Measurements from ENCODE around the gene HSD17B14. TPM values are rescaled to one million over a fixed set of nuclear protein-coding genes. Genes with fewer than 3 reads are reported as not detected.
A peak's percentile ranks its signal among the peaks of the same experiment; 100 is the strongest.

HSD17B14 gene
- total RNA-seq, 2 donors from 2014 or later, result 0.44 TPM; not detected in 1

- peak in 2 of 3 donors; percentile 52 to 56 for DNase-seq
- H3K9me3 ChIP-seq (ENCODE audit: control insufficient read depth, low read length, poor library complexity, severe bottlenecking), result no peaks in the 10 kb centered on the region
- Mint-ChIP-seq H3K4me1 (peaks cover 29% of the 10 kb centered on the region), H3K27ac (no peak overlapping the region), H3K36me3 (ENCODE audit: low read depth) (no peaks in the 10 kb centered on the region), H3K27me3 (no peaks in the 10 kb centered on the region), H3K4me3 (peak overlapping the region; percentile 86)
- peak; percentile 63 for ATAC-seq
These were observed 24.0 kb downstream of the HSD17B14 start for GRCh38 chr19:48812094-48812929.

DNA sequence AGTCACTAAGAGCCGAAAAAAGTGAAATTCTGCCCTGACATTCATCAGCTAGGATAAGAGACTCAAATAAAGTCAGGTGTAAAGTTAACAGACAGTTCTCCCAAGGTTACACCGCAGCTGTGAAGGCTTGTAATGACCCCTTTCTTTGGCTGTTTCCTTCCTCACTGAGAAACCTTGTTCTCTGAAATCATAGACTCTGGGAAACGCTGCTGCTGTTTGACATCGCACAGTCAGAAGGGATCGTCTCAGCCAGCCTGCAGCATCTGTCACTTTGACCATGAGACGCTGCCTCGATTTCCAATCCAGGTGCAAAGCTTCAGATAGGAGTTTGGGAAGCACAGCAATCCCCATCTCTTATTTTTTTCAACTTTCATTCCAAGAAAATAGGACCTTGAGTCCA lies 26.1 kb downstream of the HSD17B14 start:
- no peaks in the 10 kb centered on the region for H3K36me3 Mint-ChIP-seq (ENCODE audit: low read depth)
- peaks cover 27% of the 10 kb centered on the region for H3K4me1 Mint-ChIP-seq
- peak overlapping the region; percentile 88 for H3K4me3 Mint-ChIP-seq
- no peak for ATAC-seq
- no peaks in the 10 kb centered on the region for H3K9me3 ChIP-seq (ENCODE audit: control insufficient read depth, low read length, poor library complexity, severe bottlenecking)
- H3K27ac Mint-ChIP-seq, result peak overlapping the region; percentile 66
- no peak for DNase-seq
- no peaks in the 10 kb centered on the region for H3K27me3 Mint-ChIP-seq

- no peaks in the 10 kb centered on the region for H3K9me3 ChIP-seq (ENCODE audit: control insufficient read depth, low read length, poor library complexity, severe bottlenecking)
- Mint-ChIP-seq H3K27ac (peak overlapping the region; percentile 72), H3K4me3 (no peak overlapping the region), H3K27me3 (no peaks in the 10 kb centered on the region), H3K4me1 (peaks cover 27% of the 10 kb centered on the region), H3K36me3 (ENCODE audit: low read depth) (no peaks in the 10 kb centered on the region)
- ATAC-seq (no peak), DNase-seq (no peak)
These were observed 28.5 kb downstream of the HSD17B14 start for GRCh38 chr19:48807590-48808308.

DNA sequence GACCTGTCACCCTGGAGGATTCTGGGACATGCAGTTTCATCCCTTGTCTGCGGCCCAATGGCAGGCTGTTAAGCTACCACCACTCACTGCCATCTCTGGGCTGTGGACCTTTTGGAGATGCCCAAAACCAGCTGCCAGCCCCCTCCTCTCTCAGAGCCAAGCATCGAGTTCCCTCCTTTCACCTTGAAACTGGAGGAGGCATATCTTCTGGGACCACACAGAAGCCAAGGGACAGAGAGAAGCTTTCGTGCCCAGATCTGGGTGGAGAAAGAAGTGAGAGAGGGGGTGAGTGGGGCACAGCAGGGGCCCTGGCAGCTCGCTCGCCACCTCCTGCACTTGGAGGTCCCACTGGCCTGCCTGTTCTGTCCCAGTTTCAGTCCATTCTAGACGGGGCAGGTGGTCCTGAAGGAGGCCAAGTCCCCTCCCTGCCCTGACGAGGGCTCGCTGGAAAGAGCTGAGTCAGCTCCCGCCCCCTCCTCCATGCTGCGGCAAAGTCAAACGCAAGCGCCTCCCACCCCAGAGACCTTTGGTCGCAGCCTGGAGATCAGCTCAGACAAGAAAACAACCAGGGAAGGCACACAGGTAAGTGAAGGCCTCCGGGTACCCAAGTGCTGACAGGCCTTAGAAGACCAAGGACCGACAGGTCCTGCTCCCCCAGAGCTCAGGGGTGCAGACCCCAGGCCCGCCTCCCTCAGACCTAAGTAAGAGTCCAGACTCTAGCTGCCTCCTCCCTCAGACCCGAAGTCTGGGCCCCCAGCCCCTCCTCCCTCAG lies 29.3 kb downstream of the HSD17B14 start:
- Mint-ChIP-seq H3K4me1 (peaks cover 23% of the 10 kb centered on the region), H3K4me3 (no peak overlapping the region), H3K27me3 (no peaks in the 10 kb centered on the region), H3K36me3 (ENCODE audit: low read depth) (no peaks in the 10 kb centered on the region), H3K27ac (no peak overlapping the region)
- ATAC-seq (no peak), DNase-seq (peak in 1 of 3 donors; percentile 24)
- H3K9me3 ChIP-seq (ENCODE audit: control insufficient read depth, low read length, poor library complexity, severe bottlenecking), result no peaks in the 10 kb centered on the region

- no peak overlapping the region for H3K27ac Mint-ChIP-seq
- no peaks in the 10 kb centered on the region for H3K36me3 Mint-ChIP-seq (ENCODE audit: low read depth)
- no peaks in the 10 kb centered on the region for H3K9me3 ChIP-seq (ENCODE audit: control insufficient read depth, low read length, poor library complexity, severe bottlenecking)
- peak overlapping the region; percentile 56 for H3K4me3 Mint-ChIP-seq
- DNase-seq (no peak), ATAC-seq (peak; percentile 75)
- peaks cover 22% of the 10 kb centered on the region for H3K4me1 Mint-ChIP-seq
- no peaks in the 10 kb centered on the region for H3K27me3 Mint-ChIP-seq
These were observed 29.8 kb downstream of the HSD17B14 start for GRCh38 chr19:48806518-48806817.

DNA sequence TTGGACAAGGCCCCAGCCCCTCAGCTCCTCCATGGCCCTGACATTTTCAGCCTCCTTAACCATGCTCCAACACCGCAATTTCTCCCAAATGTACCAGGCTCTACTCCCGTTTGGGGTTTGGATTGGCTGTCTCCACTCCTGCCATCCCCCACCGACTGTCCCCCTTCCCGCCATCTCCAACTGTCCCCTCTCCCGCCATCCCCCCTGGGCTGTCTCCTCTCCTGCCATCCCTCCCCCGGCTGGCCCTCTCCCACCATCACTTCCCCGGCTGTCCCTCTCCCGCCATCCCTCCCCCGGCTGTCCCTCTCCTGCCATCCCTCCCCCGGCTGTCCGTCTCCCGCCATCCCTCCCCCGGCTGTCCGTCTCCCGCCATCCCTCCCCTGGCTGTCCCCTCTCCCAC lies 30.8 kb downstream of the HSD17B14 start:
- H3K27me3 Mint-ChIP-seq, result no peaks in the 10 kb centered on the region
- H3K36me3 Mint-ChIP-seq (ENCODE audit: low read depth), result no peaks in the 10 kb centered on the region
- no peak overlapping the region for H3K27ac Mint-ChIP-seq
- H3K9me3 ChIP-seq (ENCODE audit: control insufficient read depth, low read length, poor library complexity, severe bottlenecking), result no peaks in the 10 kb centered on the region
- H3K4me3 Mint-ChIP-seq, result no peak overlapping the region
- no peak for ATAC-seq
- DNase-seq, result no peak
- peaks cover 17% of the 10 kb centered on the region for H3K4me1 Mint-ChIP-seq

- H3K27ac Mint-ChIP-seq, result no peak overlapping the region
- no peak overlapping the region for H3K4me3 Mint-ChIP-seq
- no peak for ATAC-seq
These were observed 31.8 kb downstream of the HSD17B14 start for GRCh38 chr19:48804496-48804895.

DNA sequence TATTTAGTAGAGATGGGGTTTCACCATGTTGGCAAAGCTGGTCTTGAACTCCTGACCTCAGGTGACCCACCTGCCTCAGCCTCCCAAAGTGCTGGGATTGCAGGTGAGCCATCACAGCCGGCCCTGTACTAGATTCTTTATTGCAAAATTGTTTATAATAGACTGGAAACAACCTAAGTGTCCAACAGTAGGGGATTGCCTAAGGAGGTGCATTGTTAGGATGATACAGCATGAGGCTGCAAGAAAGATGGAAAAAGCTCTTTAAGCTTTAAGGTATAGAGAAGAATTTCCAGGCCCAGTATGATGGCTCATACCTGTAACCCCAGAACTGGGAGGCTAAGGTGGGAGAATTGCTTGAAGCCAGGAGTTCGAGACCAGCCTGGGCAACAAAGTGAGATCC lies 33.7 kb downstream of the HSD17B14 start:
- Mint-ChIP-seq H3K4me1 (peaks cover 3% of the 10 kb centered on the region), H3K27ac (no peak overlapping the region), H3K4me3 (no peak overlapping the region), H3K36me3 (ENCODE audit: low read depth) (no peaks in the 10 kb centered on the region), H3K27me3 (no peaks in the 10 kb centered on the region)
- H3K9me3 ChIP-seq (ENCODE audit: control insufficient read depth, low read length, poor library complexity, severe bottlenecking), result no peaks in the 10 kb centered on the region
- DNase-seq (no peak), ATAC-seq (no peak)

More at GRCh38 chr19:48804496-48804895, 31.8 kb downstream of the HSD17B14 start:
- Mint-ChIP-seq H3K27me3 (no peaks in the 10 kb centered on the region), H3K36me3 (ENCODE audit: low read depth) (no peaks in the 10 kb centered on the region), H3K4me1 (peaks cover 10% of the 10 kb centered on the region)
- H3K9me3 ChIP-seq (ENCODE audit: control insufficient read depth, low read length, poor library complexity, severe bottlenecking), result no peaks in the 10 kb centered on the region
- no peak for DNase-seq

GRCh38 chr19:48799358-48800300 lies 36.7 kb downstream of the HSD17B14 start:
- ATAC-seq (no peak), DNase-seq (no peak)
- no peaks in the 10 kb centered on the region for H3K36me3 Mint-ChIP-seq (ENCODE audit: low read depth)
- no peaks in the 10 kb centered on the region for H3K9me3 ChIP-seq (ENCODE audit: control insufficient read depth, low read length, poor library complexity, severe bottlenecking)
- no peaks in the 10 kb centered on the region for H3K27me3 Mint-ChIP-seq
- peaks cover 7% of the 10 kb centered on the region for H3K4me1 Mint-ChIP-seq
- H3K27ac Mint-ChIP-seq, result peak overlapping the region; percentile 78
- no peak overlapping the region for H3K4me3 Mint-ChIP-seq

- ATAC-seq (no peak), DNase-seq (no peak)
- Mint-ChIP-seq H3K4me3 (no peak overlapping the region), H3K27ac (no peak overlapping the region), H3K4me1 (peaks cover 7% of the 10 kb centered on the region), H3K27me3 (no peaks in the 10 kb centered on the region), H3K36me3 (ENCODE audit: low read depth) (no peaks in the 10 kb centered on the region)
- no peaks in the 10 kb centered on the region for H3K9me3 ChIP-seq (ENCODE audit: control insufficient read depth, low read length, poor library complexity, severe bottlenecking)
These were observed 37.4 kb downstream of the HSD17B14 start for GRCh38 chr19:48798937-48799336.

- DNase-seq (no peak), ATAC-seq (no peak)
- Mint-ChIP-seq H3K36me3 (ENCODE audit: low read depth) (no peaks in the 10 kb centered on the region), H3K27me3 (no peaks in the 10 kb centered on the region), H3K27ac (no peak overlapping the region), H3K4me1 (peaks cover 7% of the 10 kb centered on the region), H3K4me3 (no peak overlapping the region)
- H3K9me3 ChIP-seq (ENCODE audit: control insufficient read depth, low read length, poor library complexity, severe bottlenecking), result no peaks in the 10 kb centered on the region
These were observed 39.2 kb downstream of the HSD17B14 start for GRCh38 chr19:48797103-48797502.

DNA sequence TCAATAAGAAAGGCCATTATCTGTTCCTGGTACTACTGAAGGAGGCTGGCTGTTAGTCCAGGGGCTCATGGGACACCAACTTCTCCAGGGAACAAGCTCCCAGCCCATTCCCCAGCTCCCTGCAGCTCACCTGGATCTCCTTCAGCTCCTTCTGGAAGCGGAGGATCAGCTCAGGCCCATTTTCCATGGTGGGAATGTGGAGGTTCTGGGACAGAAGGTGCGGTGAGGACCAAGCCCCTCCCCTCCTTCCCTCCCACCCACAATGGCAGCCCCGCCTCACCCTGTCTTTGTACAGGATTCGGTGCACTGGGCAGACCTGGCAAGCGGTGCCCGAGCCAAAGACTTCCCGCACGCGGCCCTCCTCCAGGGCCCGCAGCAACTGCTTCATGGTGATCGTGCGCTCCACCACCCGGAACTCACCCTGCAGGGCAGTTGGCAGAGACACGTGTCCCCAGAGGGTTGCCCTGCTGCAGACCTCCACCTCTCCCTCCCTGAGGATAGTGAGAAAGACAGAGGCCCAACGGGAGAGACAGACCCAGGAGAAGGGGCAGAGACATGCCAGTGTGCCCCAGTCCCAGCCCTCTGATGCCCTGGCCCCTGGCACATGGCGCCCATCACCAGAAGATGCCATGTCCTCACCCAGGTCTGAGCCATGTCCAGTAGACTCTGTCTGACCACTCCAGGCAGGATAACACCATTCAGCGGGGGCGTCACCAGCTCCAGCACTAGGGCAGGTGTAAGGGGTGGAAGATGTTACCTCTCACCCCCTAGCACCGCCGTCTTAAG lies 39.8 kb downstream of the HSD17B14 start:
- H3K27ac Mint-ChIP-seq, result no peak overlapping the region
- H3K36me3 Mint-ChIP-seq (ENCODE audit: low read depth), result no peaks in the 10 kb centered on the region
- H3K27me3 Mint-ChIP-seq, result no peaks in the 10 kb centered on the region
- ATAC-seq (no peak), DNase-seq (no peak)
- H3K9me3 ChIP-seq (ENCODE audit: control insufficient read depth, low read length, poor library complexity, severe bottlenecking), result no peaks in the 10 kb centered on the region
- peaks cover 7% of the 10 kb centered on the region for H3K4me1 Mint-ChIP-seq
- H3K4me3 Mint-ChIP-seq, result no peak overlapping the region

Measured in T-helper 17 cell (primary cell).